Lung (tissue), 12 donors: ENCODE results near the gene CCDC146. TPM values are rescaled to one million over a fixed set of nuclear protein-coding genes. Genes with fewer than 3 reads are reported as not detected.
"Not testable (repeated sequence)": the region's sequence is repeated elsewhere in the genome, so short reads cannot be mapped to it uniquely, and the experiment has no call there.

Source experiments
- ATAC-seq: fragments of 200-7000 bp; cut with Tn5 transposase; one replicate; pipeline ENCODE4 v1.9.1; 2020; ENCODE audit warnings: moderate number of reproducible peaks; ENCODE audit not compliant: insufficient read depth, low FRiP score
- DNase-seq, 3 donors: peaks; one replicate each; pipeline ENCODE4 v3.0.0-alpha.2; 2013 to 2017
- H3K27ac ChIP-seq, 2 donors: one replicate each; pipeline ENCODE4 v1.5.1; 2013; ENCODE audit warnings: mild to moderate bottlenecking in 2 of 2, moderate library complexity in 2 of 2, control low read depth in 1 of 2, inconsistent platforms in 1 of 2, low read depth in 1 of 2, low read length in 1 of 2
- H3K27me3 ChIP-seq, 3 donors: one replicate each; pipeline ENCODE4 v1.5.1; 2013; ENCODE audit warnings: low read length in 2 of 3; ENCODE audit not compliant: control insufficient read depth in 3 of 3, insufficient read depth in 3 of 3
- H3K36me3 ChIP-seq, 4 donors: one replicate each; pipeline ENCODE4 v1.5.1; 2013; ENCODE audit warnings: low read length in 4 of 4, mild to moderate bottlenecking in 1 of 4, moderate library complexity in 1 of 4; ENCODE audit not compliant: control insufficient read depth in 4 of 4, insufficient read depth in 4 of 4
- H3K4me1 ChIP-seq, 5 donors: one replicate each; pipeline ENCODE4 v1.5.1; 2013; ENCODE audit warnings: low read length in 5 of 5, mild to moderate bottlenecking in 2 of 5, moderate library complexity in 1 of 5; ENCODE audit not compliant: control insufficient read depth in 5 of 5, insufficient read depth in 5 of 5
- H3K4me3 ChIP-seq: one replicate; pipeline ENCODE4 v1.5.1; 2013; ENCODE audit warnings: mild to moderate bottlenecking, control low read depth, moderate library complexity
- H3K9ac ChIP-seq, 2 donors: one replicate each; pipeline ENCODE4 v1.5.1; 2013; ENCODE audit warnings: low read length in 2 of 2, control low read depth in 1 of 2; ENCODE audit not compliant: insufficient read depth in 1 of 2
- H3K9me3 ChIP-seq, 4 donors: one replicate each; pipeline ENCODE4 v1.5.1; 2013; ENCODE audit warnings: low read length in 3 of 4, mild to moderate bottlenecking in 1 of 4, moderate library complexity in 1 of 4; ENCODE audit not compliant: control insufficient read depth in 4 of 4, insufficient read depth in 3 of 4
- WGBS, 2 donors: extraction: QIAGEN DNeasy Blood & Tissue Kit; methylation state at CpG; one replicate each; pipeline ENCODE4 v1.1.7; 2013; 5-methylcytosine and 5-hydroxymethylcytosine counted together
- polyA plus RNA-seq, 2 donors: library from polyadenylated mRNA; stranded (reverse); fragments of 200-250 nt; gene quantifications; one replicate each; pipeline ENCODE4 v1.2.1, GENCODE V29; 2013
- total RNA-seq, 2 donors: library from RNA; depleted of rRNA in 1 of 2; stranded (reverse); fragments of >200 nt in 1 of 2; gene quantifications; one replicate each; pipeline ENCODE4 v1.2.1, GENCODE V29; 2014 to 2021
- TF ChIP-seq, protein P1 (sequence below): IDR thresholded peaks from 2 replicates; pipeline ENCODE4 v1.5.1; 2012; ENCODE audit warnings: mild to moderate bottlenecking; ENCODE audit errors: control extremely low read depth, extremely low read depth
- donor health status: control.
- donor health status: control.
- donor health status: Bipolar disorder and iron deficiency.
- donor health status: healthy.
- donor health status: DM: yes; HTN: yes; CAD: no.

The CCDC146 gene
- total and polyA plus RNA-seq, 4 donors, result 8.4 to 29.6 (median 17.4) TPM

DNA sequence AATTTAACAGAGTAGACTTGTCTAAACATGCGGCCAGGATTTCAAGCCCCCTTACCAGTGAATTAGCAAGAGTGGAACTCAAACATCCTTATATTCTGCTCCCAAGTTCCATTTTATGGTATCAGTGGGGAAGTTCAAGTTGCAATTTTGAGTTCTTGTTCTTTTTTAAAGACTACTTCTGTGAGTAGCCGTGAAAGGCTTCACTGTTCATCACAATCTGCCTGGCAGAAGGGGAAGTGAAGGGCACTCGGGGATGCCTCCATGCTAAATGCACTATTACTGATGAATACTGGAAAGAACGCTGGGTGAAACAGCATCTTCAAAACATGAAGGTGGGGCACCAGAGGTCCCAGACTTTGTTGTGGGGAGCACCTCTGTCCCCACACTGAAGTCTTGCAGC, 99.7 kb downstream of the CCDC146 start:
- Histone ChIP-seq H3K27ac (no peak overlapping the region), H3K4me1 (peaks cover 0 to 5% (median 0%) of the 10 kb centered on the region in 5 donors), H3K27me3 (no peaks in the 10 kb centered on the region), H3K9me3 (peaks cover 0 to 2% (median 0%) of the 10 kb centered on the region in 4 donors), H3K36me3 (peaks cover 0 to 4% (median 0%) of the 10 kb centered on the region in 4 donors), H3K9ac (no peak overlapping the region), H3K4me3 (no peak overlapping the region)
- no peak for ATAC-seq
- TF ChIP-seq, protein P1, sequence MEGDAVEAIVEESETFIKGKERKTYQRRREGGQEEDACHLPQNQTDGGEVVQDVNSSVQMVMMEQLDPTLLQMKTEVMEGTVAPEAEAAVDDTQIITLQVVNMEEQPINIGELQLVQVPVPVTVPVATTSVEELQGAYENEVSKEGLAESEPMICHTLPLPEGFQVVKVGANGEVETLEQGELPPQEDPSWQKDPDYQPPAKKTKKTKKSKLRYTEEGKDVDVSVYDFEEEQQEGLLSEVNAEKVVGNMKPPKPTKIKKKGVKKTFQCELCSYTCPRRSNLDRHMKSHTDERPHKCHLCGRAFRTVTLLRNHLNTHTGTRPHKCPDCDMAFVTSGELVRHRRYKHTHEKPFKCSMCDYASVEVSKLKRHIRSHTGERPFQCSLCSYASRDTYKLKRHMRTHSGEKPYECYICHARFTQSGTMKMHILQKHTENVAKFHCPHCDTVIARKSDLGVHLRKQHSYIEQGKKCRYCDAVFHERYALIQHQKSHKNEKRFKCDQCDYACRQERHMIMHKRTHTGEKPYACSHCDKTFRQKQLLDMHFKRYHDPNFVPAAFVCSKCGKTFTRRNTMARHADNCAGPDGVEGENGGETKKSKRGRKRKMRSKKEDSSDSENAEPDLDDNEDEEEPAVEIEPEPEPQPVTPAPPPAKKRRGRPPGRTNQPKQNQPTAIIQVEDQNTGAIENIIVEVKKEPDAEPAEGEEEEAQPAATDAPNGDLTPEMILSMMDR, result no peak
- WGBS, 2 donors, result 57 to 80% methylated on average over 4 of the region's 4 CpGs
- DNase-seq, result no peak

DNA sequence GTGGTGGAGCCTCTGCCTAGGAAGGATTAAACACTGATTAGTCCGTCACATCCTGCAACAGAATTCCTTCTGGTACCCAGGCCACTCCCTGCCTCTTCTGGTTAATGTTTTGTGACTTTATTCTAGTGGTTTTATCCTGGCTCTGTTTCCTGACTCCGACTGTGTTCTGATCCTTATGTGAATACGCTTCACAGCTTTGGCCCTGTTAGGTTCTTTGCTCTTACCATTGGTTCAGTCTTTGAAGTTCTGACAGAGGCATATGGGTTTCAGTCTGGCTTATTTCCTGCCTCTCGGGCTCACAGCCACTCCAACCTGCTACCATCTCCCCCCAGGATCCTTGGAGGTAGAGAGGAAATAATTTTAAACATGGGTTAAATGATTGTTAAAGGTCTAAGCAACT, 100.4 kb downstream of the CCDC146 start:
- ATAC-seq, result no peak
- H3K4me3 ChIP-seq, result no peak overlapping the region
- no peak overlapping the region for H3K9ac ChIP-seq
- DNase-seq, result peak in 1 of 3 donors; percentile 47
- H3K4me1 ChIP-seq, result peaks cover 0 to 5% (median 0%) of the 10 kb centered on the region in 5 donors
- 78 to 82% methylated on average over 4 of the region's 4 CpGs for WGBS, 2 donors
- H3K9me3 ChIP-seq, result peaks cover 0 to 2% (median 0%) of the 10 kb centered on the region in 4 donors
- peaks cover 0 to 4% (median 0%) of the 10 kb centered on the region in 4 donors for H3K36me3 ChIP-seq
- no peaks in the 10 kb centered on the region for H3K27me3 ChIP-seq
- H3K27ac ChIP-seq, result no peak overlapping the region
- TF ChIP-seq, protein P1, result no peak

DNA sequence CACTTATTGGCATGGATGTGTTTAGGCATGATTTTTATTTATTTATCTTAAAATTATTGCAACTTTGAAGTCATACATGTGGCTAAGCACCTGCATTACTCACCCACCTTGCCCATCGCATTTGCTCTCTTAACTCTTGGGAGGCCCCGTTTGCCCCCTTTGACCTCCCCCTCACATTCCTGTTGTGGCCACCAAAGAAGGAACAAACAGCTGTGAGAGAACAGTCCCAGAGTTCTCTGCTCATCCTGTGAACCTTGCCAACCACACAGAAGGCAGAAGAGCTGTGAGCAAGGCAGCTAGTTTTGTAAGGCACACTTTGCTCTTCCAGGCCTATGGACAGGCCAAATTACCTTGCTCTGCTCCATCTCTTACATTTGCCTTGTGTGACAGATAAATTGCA, 100.8 kb downstream of the CCDC146 start:
- no peaks in the 10 kb centered on the region for H3K27me3 ChIP-seq
- 32 to 63% methylated on average over 2 of the region's 2 CpGs for WGBS, 2 donors
- H3K4me1 ChIP-seq, result peaks cover 0 to 5% (median 0%) of the 10 kb centered on the region in 5 donors
- ATAC-seq, result no peak
- H3K36me3 ChIP-seq, result peaks cover 0 to 4% (median 0%) of the 10 kb centered on the region in 4 donors
- peaks cover 0 to 2% (median 0%) of the 10 kb centered on the region in 4 donors for H3K9me3 ChIP-seq
- no peak overlapping the region for H3K27ac ChIP-seq
- TF ChIP-seq, protein P1, result no peak
- no peak overlapping the region for H3K4me3 ChIP-seq
- DNase-seq, result no peak
- H3K9ac ChIP-seq, result no peak overlapping the region

DNA sequence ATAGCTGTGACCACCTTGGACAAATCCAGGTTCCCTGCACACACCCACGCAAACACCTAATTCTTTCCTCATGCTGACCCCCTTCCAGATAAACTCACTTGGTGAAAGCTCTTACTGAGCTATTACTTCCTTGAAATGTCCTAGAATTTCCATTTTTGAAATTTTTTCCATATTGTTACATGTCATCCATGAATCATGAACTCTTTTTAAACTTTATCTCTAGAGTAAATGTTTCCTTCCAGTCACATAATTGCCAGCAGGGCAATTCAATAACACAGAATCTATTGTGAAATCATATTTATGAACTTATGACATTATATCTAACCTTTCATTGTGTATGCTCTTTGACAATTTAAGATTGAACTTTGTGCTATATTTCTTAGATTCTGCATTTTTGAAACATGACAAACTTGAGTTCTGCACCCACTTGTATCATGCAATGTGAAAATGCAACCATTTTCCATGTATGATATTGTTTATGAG, 104.0 kb downstream of the CCDC146 start:
- no peak overlapping the region for H3K9ac ChIP-seq
- no peaks in the 10 kb centered on the region for H3K27me3 ChIP-seq
- ATAC-seq (no peak), DNase-seq (no peak)
- H3K4me3 ChIP-seq, result no peak overlapping the region
- no peaks in the 10 kb centered on the region for H3K9me3 ChIP-seq
- 92 to 95% methylated on average over 1 of the region's 1 CpG for WGBS, 2 donors
- no peaks in the 10 kb centered on the region for H3K36me3 ChIP-seq
- TF ChIP-seq, protein P1, result no peak
- H3K4me1 ChIP-seq, result peaks cover 0 to 5% (median 0%) of the 10 kb centered on the region in 5 donors
- H3K27ac ChIP-seq, result no peak overlapping the region

DNA sequence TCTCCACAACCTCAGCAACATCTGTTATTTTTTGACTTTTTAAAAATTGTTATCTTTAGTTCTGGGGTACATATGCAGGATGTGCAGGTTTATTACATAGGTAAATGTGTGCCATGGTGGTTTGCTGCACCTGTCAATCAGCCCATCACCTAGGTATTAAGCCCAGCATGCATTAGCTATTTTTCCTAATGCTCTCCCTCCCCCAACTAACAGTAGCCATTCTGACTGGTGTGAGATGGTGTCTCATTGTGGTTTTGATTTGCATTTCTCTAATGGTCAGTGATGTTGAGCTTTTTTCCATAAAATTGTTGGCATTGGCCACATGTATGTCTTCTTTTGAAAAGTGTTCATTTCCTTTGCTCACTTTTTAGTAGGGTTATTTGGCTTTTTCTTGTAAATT, 106.4 kb downstream of the CCDC146 start:
- not testable (repeated sequence) for H3K36me3 ChIP-seq, DNase-seq, H3K9me3 ChIP-seq, H3K27ac ChIP-seq, H3K4me3 ChIP-seq, H3K27me3 ChIP-seq, ATAC-seq, H3K4me1 ChIP-seq, H3K9ac ChIP-seq
